D721Med (cell line): Measurements from ENCODE around the gene DSTN.

Experiments used
- DNase-seq: peaks from one replicate; pipeline ENCODE4 v3.0.0; 2011; ENCODE audit warnings: low spot score; ENCODE audit not compliant: insufficient read length
- FAIRE-seq: peaks from 2 replicates; lab custom pipeline; 2011; peaks lifted over from hg19 to GRCh38; lab: Jason Lieb, UNC
- CTCF ChIP-seq: IDR thresholded peaks from 2 replicates; pipeline ENCODE4 v1.5.1; 2012; ENCODE audit warnings: mild to moderate bottlenecking, control low read depth; ENCODE audit not compliant: insufficient read depth; ENCODE audit errors: missing control alignments

The DSTN gene

DNA sequence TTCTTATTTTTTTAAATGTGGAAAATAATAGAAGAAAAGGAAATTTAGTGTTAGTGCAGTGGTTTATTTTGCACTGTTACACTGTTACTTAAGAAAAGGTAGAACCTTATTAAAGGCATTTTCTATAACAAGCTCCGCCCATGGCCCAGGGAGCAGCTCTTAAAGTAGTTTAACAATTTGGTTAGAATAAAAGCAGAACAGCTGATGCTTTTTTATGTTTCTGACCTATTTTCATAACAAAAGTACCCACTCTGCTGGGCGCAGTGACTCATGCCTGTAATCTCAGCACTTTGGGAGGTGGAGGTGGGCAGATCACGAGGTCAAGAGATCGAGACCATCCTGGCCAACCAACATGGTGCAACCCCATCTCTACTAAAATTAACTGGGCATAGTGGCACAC, 32.6 kb downstream of the DSTN start:
- no peak for FAIRE-seq
- DNase-seq: no peak
- TF ChIP-seq CTCF: no peak

DNA sequence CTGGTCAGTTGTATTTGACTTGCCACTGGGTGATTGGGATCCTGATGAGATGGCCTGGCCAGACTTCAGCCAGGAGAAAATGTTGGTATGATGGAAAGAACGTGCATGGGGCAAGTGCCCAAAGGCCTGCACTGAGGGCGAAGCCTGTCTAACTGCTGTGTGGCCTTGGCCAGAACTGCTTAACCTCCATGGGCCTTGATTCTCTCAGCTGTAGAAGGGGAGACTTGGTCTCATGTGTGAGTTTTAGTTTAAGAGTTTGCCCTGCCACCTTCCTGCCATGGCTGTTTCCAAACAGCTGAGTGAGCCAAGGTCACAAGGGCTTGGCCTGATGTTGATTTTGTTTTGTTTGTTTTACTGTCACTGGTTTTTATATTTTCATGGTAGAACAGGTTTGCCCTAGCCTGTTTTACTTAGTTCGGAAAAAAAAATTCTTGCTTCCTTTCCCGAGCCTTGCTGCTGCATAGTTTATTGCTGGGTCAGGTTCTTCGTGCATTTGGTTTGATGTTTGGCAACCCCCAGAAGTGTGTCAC, 35.3 kb downstream of the DSTN start:
- FAIRE-seq: no peak
- no peak for TF ChIP-seq CTCF
- no peak for DNase-seq

- DNase-seq: no peak
- FAIRE-seq: no peak
- TF ChIP-seq CTCF: no peak
Observed at GRCh38 chr20:17606001-17606400, 36.1 kb downstream of the DSTN start.

GRCh38 chr20:17608701-17609497, 39.0 kb downstream of the DSTN start:
- no peak for FAIRE-seq
- no peak for TF ChIP-seq CTCF
- DNase-seq: no peak

DNA sequence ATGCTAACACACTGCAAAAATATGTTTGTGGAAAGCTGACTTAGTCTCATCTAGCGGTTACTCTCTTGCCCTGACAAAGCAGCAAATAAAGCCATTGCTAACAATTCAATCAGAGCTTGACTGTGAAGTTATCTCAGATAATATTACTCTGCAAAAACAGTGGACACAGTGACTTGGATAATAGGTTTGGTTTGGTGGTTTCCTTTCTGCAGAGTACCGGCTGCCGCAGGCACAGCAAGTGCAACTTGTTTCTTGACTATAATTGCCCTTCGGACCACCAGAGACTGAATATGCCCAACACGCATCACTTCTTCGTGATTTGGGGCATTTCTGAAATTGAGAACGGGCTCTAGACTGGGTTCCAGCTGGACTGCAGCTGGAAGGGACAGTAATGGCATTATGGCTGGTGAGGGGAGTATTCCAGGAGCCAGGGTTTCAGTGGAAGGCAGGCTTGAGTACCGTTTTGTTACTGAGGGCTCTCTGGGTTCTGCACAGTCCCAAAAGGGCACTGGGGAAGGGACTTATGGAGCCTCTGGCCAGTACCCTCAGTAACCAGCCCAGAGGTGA, 40.0 kb downstream of the DSTN start:
- no peak for TF ChIP-seq CTCF
- no peak for DNase-seq
- FAIRE-seq: no peak

DNA sequence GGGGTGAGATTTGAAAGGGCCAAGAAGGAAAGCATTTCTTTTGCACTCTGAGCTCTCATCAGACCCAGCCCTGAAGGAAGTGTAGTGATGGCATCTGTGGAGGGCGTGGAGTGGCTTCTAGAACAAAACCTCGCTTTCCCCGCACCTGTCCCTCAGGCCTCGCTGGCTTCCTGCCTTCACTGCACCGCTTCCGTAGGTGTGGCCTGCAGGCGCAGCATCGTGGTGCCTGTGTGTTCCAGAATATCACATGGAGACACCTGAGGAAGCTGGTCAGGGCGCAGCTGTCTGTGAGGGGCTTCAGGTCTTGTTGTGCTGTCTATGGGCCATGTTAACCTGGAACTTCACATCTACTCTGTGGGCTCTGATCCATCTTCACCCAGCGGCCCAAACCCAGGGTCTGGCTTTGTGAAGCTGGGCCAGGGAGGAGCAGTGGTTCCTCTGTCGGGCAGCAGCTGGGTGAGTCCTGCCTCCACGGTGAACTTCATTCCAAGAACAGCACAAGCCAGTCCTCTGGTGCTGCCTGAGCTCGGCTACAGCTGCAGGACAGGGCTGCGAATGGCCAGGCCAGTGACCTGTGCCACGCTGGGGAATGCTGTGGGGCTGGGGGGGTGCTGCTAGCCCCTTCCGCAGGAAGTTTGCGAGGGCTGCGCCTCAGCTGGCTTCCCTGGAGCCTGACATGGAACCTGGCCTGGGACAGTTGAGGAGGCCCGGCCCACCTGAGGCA, 40.9 kb downstream of the DSTN start:
- DNase-seq (no peak), FAIRE-seq (no peak)
- TF ChIP-seq CTCF: no peak

- DNase-seq (no peak), FAIRE-seq (no peak)
- peak; percentile 8 for TF ChIP-seq CTCF
Observed at GRCh38 chr20:17611290-17611539, 41.3 kb downstream of the DSTN start.
